ENCODE results near the gene MMP3.
A peak's percentile ranks its signal among the peaks of the same experiment; 100 is the strongest.

MMP3 gene

GRCh38 chr11:102832612-102833011 lies 10.8 kb downstream of the MMP3 start:
- DNase-seq (ENCODE audit: low read depth, low spot score), result no peak

GRCh38 chr11:102831489-102832440 lies 11.6 kb downstream of the MMP3 start:
- DNase-seq (ENCODE audit: low read depth, low spot score), result peak; percentile 47

- DNase-seq (ENCODE audit: low read depth, low spot score), result no peak
These were observed 12.3 kb downstream of the MMP3 start for GRCh38 chr11:102831128-102831488.

- DNase-seq (ENCODE audit: low read depth, low spot score), result peak; percentile 25
These were observed 13.2 kb downstream of the MMP3 start for GRCh38 chr11:102830001-102830727.

- no peak for DNase-seq (ENCODE audit: low read depth, low spot score)
These were observed 14.0 kb downstream of the MMP3 start for GRCh38 chr11:102829316-102830000.

GRCh38 chr11:102824556-102824955 lies 18.9 kb downstream of the MMP3 start:
- no peak for DNase-seq (ENCODE audit: low read depth, low spot score)

- no peak for DNase-seq (ENCODE audit: low read depth, low spot score)
These were observed 23.9 kb downstream of the MMP3 start for GRCh38 chr11:102819491-102819890.

- no peak for DNase-seq (ENCODE audit: low read depth, low spot score)
These were observed 29.9 kb downstream of the MMP3 start for GRCh38 chr11:102813484-102813883.

GRCh38 chr11:102812188-102812587 lies 31.2 kb downstream of the MMP3 start:
- DNase-seq (ENCODE audit: low read depth, low spot score), result no peak

GRCh38 chr11:102810950-102811660 lies 32.3 kb downstream of the MMP3 start:
- peak; percentile 55 for DNase-seq (ENCODE audit: low read depth, low spot score)

- DNase-seq (ENCODE audit: low read depth, low spot score), result no peak
These were observed 33.4 kb downstream of the MMP3 start for GRCh38 chr11:102809971-102810370.

GRCh38 chr11:102807921-102808320 lies 35.5 kb downstream of the MMP3 start:
- DNase-seq (ENCODE audit: low read depth, low spot score), result no peak

GRCh38 chr11:102806296-102806695 lies 37.1 kb downstream of the MMP3 start:
- peak; percentile 42 for DNase-seq (ENCODE audit: low read depth, low spot score)

GRCh38 chr11:102802341-102802740 lies 41.1 kb downstream of the MMP3 start:
- DNase-seq (ENCODE audit: low read depth, low spot score), result no peak

GRCh38 chr11:102800767-102801166 lies 42.6 kb downstream of the MMP3 start:
- DNase-seq (ENCODE audit: low read depth, low spot score), result no peak

- no peak for DNase-seq (ENCODE audit: low read depth, low spot score)
These were observed 43.6 kb downstream of the MMP3 start for GRCh38 chr11:102799681-102800340.

GRCh38 chr11:102798012-102798746 lies 45.2 kb downstream of the MMP3 start, which contains the start of gene MMP1:
MMP1 (minus strand) TSS chr11:102798160; CDS start chr11:102798092, 68 bp downstream.
- peak; percentile 17 for DNase-seq (ENCODE audit: low read depth, low spot score)

GRCh38 chr11:102794382-102794781 lies 49.0 kb downstream of the MMP3 start:
- no peak for DNase-seq (ENCODE audit: low read depth, low spot score)

- no peak for DNase-seq (ENCODE audit: low read depth, low spot score)
These were observed 49.6 kb downstream of the MMP3 start for GRCh38 chr11:102793677-102794290.

- no peak for DNase-seq (ENCODE audit: low read depth, low spot score)
These were observed 50.8 kb downstream of the MMP3 start for GRCh38 chr11:102792604-102793003.
